ENCODE results near the gene SLC10A1.

Gene SLC10A1

GRCh38 chr14:69756298-69756697, 40.7 kb downstream of the SLC10A1 start:
- in situ Hi-C loops (cut with HindIII; ENCODE audit: low sequenced_read_pairs), result no loop called here
- DNase-seq (ENCODE audit: low read depth, low spot score), result no peak
- TF ChIP-seq CTCF (IDR thresholded peaks at IDR 0.05; ENCODE audit: low read depth, low read length), result no peak
- no peak overlapping the region for H3K4me3 ChIP-seq (ENCODE audit: low read depth, low read length)

GRCh38 chr14:69755784-69756183, 41.3 kb downstream of the SLC10A1 start:
- DNase-seq (ENCODE audit: low read depth, low spot score), result no peak
- in situ Hi-C loops (cut with HindIII; ENCODE audit: low sequenced_read_pairs), result no loop called here
- no peak overlapping the region for H3K4me3 ChIP-seq (ENCODE audit: low read depth, low read length)
- TF ChIP-seq CTCF (IDR thresholded peaks at IDR 0.05; ENCODE audit: low read depth, low read length), result no peak

GRCh38 chr14:69755296-69755695, 41.7 kb downstream of the SLC10A1 start:
- in situ Hi-C loops (cut with HindIII; ENCODE audit: low sequenced_read_pairs), result no loop called here
- no peak for DNase-seq (ENCODE audit: low read depth, low spot score)
- H3K4me3 ChIP-seq (ENCODE audit: low read depth, low read length), result no peak overlapping the region
- no peak for TF ChIP-seq CTCF (IDR thresholded peaks at IDR 0.05; ENCODE audit: low read depth, low read length)

- no peak for DNase-seq (ENCODE audit: low read depth, low spot score)
- TF ChIP-seq CTCF (IDR thresholded peaks at IDR 0.05; ENCODE audit: low read depth, low read length), result no peak
- no peak overlapping the region for H3K4me3 ChIP-seq (ENCODE audit: low read depth, low read length)
- in situ Hi-C loops (cut with HindIII; ENCODE audit: low sequenced_read_pairs), result no loop called here
These were observed 42.6 kb downstream of the SLC10A1 start for GRCh38 chr14:69754487-69754886.

GRCh38 chr14:69753860-69754259, 43.2 kb downstream of the SLC10A1 start:
- in situ Hi-C loops (cut with HindIII; ENCODE audit: low sequenced_read_pairs), result no loop called here
- no peak for DNase-seq (ENCODE audit: low read depth, low spot score)
- no peak overlapping the region for H3K4me3 ChIP-seq (ENCODE audit: low read depth, low read length)
- no peak for TF ChIP-seq CTCF (IDR thresholded peaks at IDR 0.05; ENCODE audit: low read depth, low read length)

GRCh38 chr14:69752773-69753172, 44.3 kb downstream of the SLC10A1 start:
- no peak overlapping the region for H3K4me3 ChIP-seq (ENCODE audit: low read depth, low read length)
- DNase-seq (ENCODE audit: low read depth, low spot score), result no peak
- in situ Hi-C loops (cut with HindIII; ENCODE audit: low sequenced_read_pairs), result no loop called here
- TF ChIP-seq CTCF (IDR thresholded peaks at IDR 0.05; ENCODE audit: low read depth, low read length), result no peak

GRCh38 chr14:69750495-69750894, 46.5 kb downstream of the SLC10A1 start:
- TF ChIP-seq CTCF (IDR thresholded peaks at IDR 0.05; ENCODE audit: low read depth, low read length), result no peak
- in situ Hi-C loops (cut with HindIII; ENCODE audit: low sequenced_read_pairs), result no loop called here
- H3K4me3 ChIP-seq (ENCODE audit: low read depth, low read length), result no peak overlapping the region
- DNase-seq (ENCODE audit: low read depth, low spot score), result no peak

All from astrocyte of the spinal cord (primary cell).